Common myeloid progenitor, CD34-positive (primary cell): Measurements from ENCODE around the gene CRAT.

Source experiments
- CTCF ChIA-PET: fragments of 350-600 bp; sonication (Branson Sonifier 250); formaldehyde crosslinking; loops from one replicate; lab custom pipeline; 2021; ENCODE audit warnings: antibody characterized with exemption; lab: Charles Lee
- POLR2A ChIA-PET: fragments of 350-600 bp; sonication (Branson Sonifier 250); formaldehyde crosslinking; loops from one replicate; lab custom pipeline; 2021; ENCODE audit warnings: antibody characterized with exemption; lab: Charles Lee
- DNase-seq, 3 donors: peaks; one replicate each; pipeline versions ENCODE4 v3.0.0 to v3.0.0-alpha.2; 2013
- H3K27ac ChIP-seq, 2 experiments: 1 replicate in 1 of 2; 2 replicates in 1 of 2; pipeline ENCODE4 v1.7.0; 2013; ENCODE audit warnings: inconsistent platforms in 2 of 2, low read length in 2 of 2, mild to moderate bottlenecking in 2 of 2, low read depth in 1 of 2, moderate library complexity in 1 of 2; ENCODE audit not compliant: severe bottlenecking in 2 of 2, insufficient read depth in 1 of 2, poor library complexity in 1 of 2
- H3K27me3 ChIP-seq, 5 experiments: replicated peaks in 2 of 5; 1 replicate in 3 of 5; 2 replicates in 2 of 5; pipeline versions ENCODE4 v1.6.1 to v1.7.0; 2013; ENCODE audit warnings: low read length in 4 of 5, mild to moderate bottlenecking in 2 of 5, moderate library complexity in 2 of 5, inconsistent platforms in 1 of 5; ENCODE audit not compliant: insufficient read depth in 5 of 5, control insufficient read depth in 4 of 5
- H3K36me3 ChIP-seq, 4 experiments: 1 replicate in 2 of 4; 2 replicates in 2 of 4; pipeline versions ENCODE4 v1.6.1 to v1.7.0; 2013; ENCODE audit warnings: low read length in 3 of 4, control low read depth in 1 of 4, mild to moderate bottlenecking in 1 of 4; ENCODE audit not compliant: control insufficient read depth in 4 of 4, insufficient read depth in 4 of 4
- H3K4me1 ChIP-seq, 4 experiments: 1 replicate in 3 of 4; 2 replicates in 1 of 4; pipeline versions ENCODE4 v1.6.1 to v1.7.1; 2013; ENCODE audit warnings: low read length in 3 of 4, mild to moderate bottlenecking in 3 of 4, control low read depth in 1 of 4, inconsistent platforms in 1 of 4, moderate library complexity in 1 of 4; ENCODE audit not compliant: control insufficient read depth in 4 of 4, insufficient read depth in 4 of 4; ENCODE audit errors: control extremely low read depth in 1 of 4
- H3K4me3 ChIP-seq, 7 experiments: 1 replicate in 4 of 7; 2 replicates in 3 of 7; pipeline versions ENCODE4 v1.5.1 to v1.7.0; 2013; ENCODE audit warnings: mild to moderate bottlenecking in 7 of 7, low read length in 6 of 7, moderate library complexity in 6 of 7, inconsistent platforms in 2 of 7, low read depth in 2 of 7, control low read depth in 1 of 7; ENCODE audit not compliant: insufficient read depth in 4 of 7, control insufficient read depth in 1 of 7; ENCODE audit errors: extremely low read depth in 1 of 7
- H3K9me3 ChIP-seq, 5 experiments: 1 replicate in 4 of 5; 2 replicates in 1 of 5; pipeline versions ENCODE4 v1.6.1 to v1.7.1; 2013; ENCODE audit warnings: low read length in 4 of 5, mild to moderate bottlenecking in 2 of 5, inconsistent platforms in 1 of 5, low read depth in 1 of 5, moderate library complexity in 1 of 5; ENCODE audit not compliant: control insufficient read depth in 4 of 5, insufficient read depth in 2 of 5; ENCODE audit errors: control extremely low read depth in 1 of 5
- WGBS: methylation state at CpG from one replicate; pipeline ENCODE4 v1.1.5; 2013; ENCODE audit not compliant: insufficient coverage; 5-methylcytosine and 5-hydroxymethylcytosine counted together

The CRAT gene

GRCh38 chr9:129094387-129095169 lies 16.0 kb downstream of the CRAT start:
- 100% methylated on average over 11 of the region's 13 CpGs for WGBS
- H3K36me3 ChIP-seq: peaks cover 2 to 34% (median 17%) of the 10 kb centered on the region in 4 experiments
- CTCF ChIA-PET: interaction anchor here (0.8 kb wide), 1 partner anchor 12 kb away, joined by 4 read pairs; no protein-coding TSS in a partner anchor
- DNase-seq: no peak
- no peaks in the 10 kb centered on the region for H3K4me1 ChIP-seq
- POLR2A ChIA-PET: no interaction called here
- no peaks in the 10 kb centered on the region for H3K27me3 ChIP-seq
- H3K4me3 ChIP-seq: no peak overlapping the region
- H3K9me3 ChIP-seq: no peaks in the 10 kb centered on the region
- no peak overlapping the region for H3K27ac ChIP-seq

- Histone ChIP-seq H3K27ac (no peak overlapping the region), H3K36me3 (peaks cover 5 to 41% (median 21%) of the 10 kb centered on the region in 4 experiments), H3K9me3 (no peaks in the 10 kb centered on the region), H3K4me1 (no peaks in the 10 kb centered on the region), H3K27me3 (no peaks in the 10 kb centered on the region), H3K4me3 (no peak overlapping the region)
- CTCF ChIA-PET: no interaction called here
- POLR2A ChIA-PET: no interaction called here
- DNase-seq: no peak
- WGBS: 86% methylated on average over 18 of the region's 20 CpGs
Observed at GRCh38 chr9:129093602-129094386, 16.8 kb downstream of the CRAT start.

GRCh38 chr9:129089246-129089645 lies 21.3 kb downstream of the CRAT start:
- POLR2A ChIA-PET: no interaction called here

GRCh38 chr9:129084087-129084486 lies 26.5 kb downstream of the CRAT start:
- Histone ChIP-seq H3K27ac (no peak overlapping the region), H3K36me3 (peaks cover 6 to 47% (median 35%) of the 10 kb centered on the region in 4 experiments), H3K4me1 (peaks cover 2 to 22% (median 21%) of the 10 kb centered on the region in 4 experiments), H3K9me3 (no peaks in the 10 kb centered on the region), H3K27me3 (no peaks in the 10 kb centered on the region), H3K4me3 (no peak overlapping the region)
- ChIA-PET POLR2A (no interaction called here), CTCF (interaction anchor here (0.8 to 0.9 kb wide), 3 partner anchors 11 to 61 kb away, joined by 3 to 5 read pairs (median 3); no protein-coding TSS in a partner anchor)
- WGBS: 97% methylated on average over 7 of the region's 7 CpGs
- DNase-seq: no peak

More at GRCh38 chr9:129089246-129089645, 21.3 kb downstream of the CRAT start:
- Histone ChIP-seq H3K4me1 (no peaks in the 10 kb centered on the region), H3K36me3 (peaks cover 10 to 58% (median 44%) of the 10 kb centered on the region in 4 experiments), H3K4me3 (no peak overlapping the region), H3K27ac (no peak overlapping the region), H3K27me3 (no peaks in the 10 kb centered on the region), H3K9me3 (no peaks in the 10 kb centered on the region)
- CTCF ChIA-PET: interaction anchor here (1.2 kb wide), 1 partner anchor 15 kb away, joined by 3 read pairs; no protein-coding TSS in a partner anchor
- 98% methylated on average over 8 of the region's 15 CpGs for WGBS
- DNase-seq: no peak

- H3K27me3 ChIP-seq: no peaks in the 10 kb centered on the region
- no peaks in the 10 kb centered on the region for H3K9me3 ChIP-seq
- H3K4me3 ChIP-seq: peak overlapping the region; percentile 62 to 94 (median 84)
- H3K4me1 ChIP-seq: peaks cover 2 to 26% (median 21%) of the 10 kb centered on the region in 4 experiments
- WGBS: 5% methylated on average over 24 of the region's 30 CpGs
- DNase-seq: no peak
- ChIA-PET CTCF (interaction anchor here (1.6 kb wide), 1 partner anchor 12 kb away, joined by 8 read pairs; no protein-coding TSS in a partner anchor), POLR2A (interaction anchor here (2.2 kb wide), 1 partner anchor 12 kb away, joined by 9 read pairs; no protein-coding TSS in a partner anchor)
- peaks cover 6 to 25% (median 18%) of the 10 kb centered on the region in 4 experiments for H3K36me3 ChIP-seq
- peak overlapping the region; percentile 74 to 89 for H3K27ac ChIP-seq
Observed at GRCh38 chr9:129081388-129081904, 29.1 kb downstream of the CRAT start.

GRCh38 chr9:129080601-129081387 lies 29.8 kb downstream of the CRAT start, which contains the start of gene DOLPP1:
TSS of gene DOLPP1 (plus strand) at chr9:129081111. CDS start at chr9:129081132, 21 bp downstream.
- POLR2A ChIA-PET: interaction anchor here (0.6 to 2.2 kb wide), 4 partner anchors 10 to 354 kb away, joined by 3 to 9 read pairs (median 4); no protein-coding TSS in a partner anchor
- no peaks in the 10 kb centered on the region for H3K27me3 ChIP-seq
- H3K4me1 ChIP-seq: peaks cover 2 to 26% (median 21%) of the 10 kb centered on the region in 4 experiments
- H3K9me3 ChIP-seq: no peaks in the 10 kb centered on the region
- under 1% methylated on average over 52 of the region's 70 CpGs for WGBS
- CTCF ChIA-PET: interaction anchor here (1.6 kb wide), 1 partner anchor 11 kb away, joined by 8 read pairs; no protein-coding TSS in a partner anchor
- peak; percentile 99 to 100 (median 100) for DNase-seq
- H3K27ac ChIP-seq: peak within 1 kb of the TSS; percentile 74 to 89
- H3K36me3 ChIP-seq: peaks cover 6 to 19% (median 12%) of the 10 kb centered on the region in 4 experiments
- H3K4me3 ChIP-seq: peak within 1 kb of the TSS; percentile 62 to 94 (median 84)
